Measurements from ENCODE around the gene CDKAL1.
"Not testable (repeated sequence)": the region's sequence is repeated elsewhere in the genome, so short reads cannot be mapped to it uniquely, and the experiment has no call there.

Gene CDKAL1

DNA sequence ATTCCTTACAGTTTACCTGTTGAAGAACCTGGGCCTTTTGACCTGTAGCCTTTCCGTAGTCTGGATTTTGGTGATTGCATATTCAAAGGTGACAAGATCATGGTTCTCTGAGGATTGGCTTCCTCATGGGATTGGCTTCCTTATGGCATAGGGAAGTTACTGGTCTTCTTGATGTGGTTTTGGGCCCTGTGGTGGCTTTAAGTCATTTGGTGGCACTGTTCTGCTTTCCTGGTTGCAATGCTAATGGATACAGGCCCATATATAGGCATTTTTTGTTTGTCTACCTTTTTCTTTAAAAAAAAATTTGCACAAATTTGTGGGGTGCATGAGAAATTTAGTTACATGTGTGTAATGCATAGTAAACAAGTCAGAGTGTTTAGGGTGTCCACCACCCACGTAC is 185.7 kb downstream of the CDKAL1 start:
- DNase-seq (ENCODE audit: low read depth), result no peak
- TF ChIP-seq, protein P1, sequence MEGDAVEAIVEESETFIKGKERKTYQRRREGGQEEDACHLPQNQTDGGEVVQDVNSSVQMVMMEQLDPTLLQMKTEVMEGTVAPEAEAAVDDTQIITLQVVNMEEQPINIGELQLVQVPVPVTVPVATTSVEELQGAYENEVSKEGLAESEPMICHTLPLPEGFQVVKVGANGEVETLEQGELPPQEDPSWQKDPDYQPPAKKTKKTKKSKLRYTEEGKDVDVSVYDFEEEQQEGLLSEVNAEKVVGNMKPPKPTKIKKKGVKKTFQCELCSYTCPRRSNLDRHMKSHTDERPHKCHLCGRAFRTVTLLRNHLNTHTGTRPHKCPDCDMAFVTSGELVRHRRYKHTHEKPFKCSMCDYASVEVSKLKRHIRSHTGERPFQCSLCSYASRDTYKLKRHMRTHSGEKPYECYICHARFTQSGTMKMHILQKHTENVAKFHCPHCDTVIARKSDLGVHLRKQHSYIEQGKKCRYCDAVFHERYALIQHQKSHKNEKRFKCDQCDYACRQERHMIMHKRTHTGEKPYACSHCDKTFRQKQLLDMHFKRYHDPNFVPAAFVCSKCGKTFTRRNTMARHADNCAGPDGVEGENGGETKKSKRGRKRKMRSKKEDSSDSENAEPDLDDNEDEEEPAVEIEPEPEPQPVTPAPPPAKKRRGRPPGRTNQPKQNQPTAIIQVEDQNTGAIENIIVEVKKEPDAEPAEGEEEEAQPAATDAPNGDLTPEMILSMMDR (conservative IDR thresholded peaks at IDR 0.05; ENCODE audit: low read depth, low read length), result no peak
- no peak overlapping the region for H3K4me3 ChIP-seq (ENCODE audit: low read depth, low read length)

DNA sequence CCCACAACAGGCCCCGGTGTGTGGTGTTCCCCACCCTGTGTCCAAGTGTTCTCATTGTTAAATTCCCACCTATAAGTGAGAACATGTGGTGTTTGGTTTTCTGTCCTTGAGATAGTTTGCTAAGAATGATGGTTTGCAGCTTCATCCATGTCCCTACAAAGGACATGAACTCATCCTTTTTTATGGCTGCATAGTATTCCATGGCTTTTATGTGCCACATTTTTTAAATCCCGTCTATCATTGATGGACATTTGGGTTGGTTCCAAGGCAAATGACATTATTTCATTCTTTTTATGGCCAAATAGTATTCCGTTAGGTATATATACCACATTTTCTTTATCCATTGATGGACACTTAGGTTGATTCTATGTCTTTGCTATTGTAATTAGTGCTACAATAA is 186.9 kb downstream of the CDKAL1 start:
- not testable (repeated sequence) for H3K4me3 ChIP-seq (ENCODE audit: low read depth, low read length); DNase-seq (ENCODE audit: low read depth)

DNA sequence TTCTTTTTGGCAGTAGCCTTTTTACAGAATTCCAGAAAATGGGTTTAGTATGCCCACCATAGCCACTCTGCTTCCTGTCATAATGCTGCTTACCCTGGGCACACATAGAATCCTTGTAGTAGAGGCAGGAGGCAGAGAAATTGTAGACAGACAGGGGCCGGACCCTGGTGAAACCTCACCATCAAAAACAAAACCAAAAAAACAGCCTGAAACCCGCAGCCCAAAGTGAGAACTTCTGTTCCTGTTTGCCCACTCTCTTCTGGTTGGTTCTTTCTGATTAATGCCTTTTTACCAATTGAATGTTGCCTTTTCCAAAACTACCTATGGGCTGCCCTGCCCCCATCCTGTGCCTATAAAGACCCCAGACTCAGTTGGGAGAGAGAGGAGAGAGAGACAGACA is 188.2 kb downstream of the CDKAL1 start:
- DNase-seq (ENCODE audit: low read depth), result no peak
- TF ChIP-seq, protein P1 (conservative IDR thresholded peaks at IDR 0.05; ENCODE audit: low read depth, low read length), result no peak
- no peak overlapping the region for H3K4me3 ChIP-seq (ENCODE audit: low read depth, low read length)

DNA sequence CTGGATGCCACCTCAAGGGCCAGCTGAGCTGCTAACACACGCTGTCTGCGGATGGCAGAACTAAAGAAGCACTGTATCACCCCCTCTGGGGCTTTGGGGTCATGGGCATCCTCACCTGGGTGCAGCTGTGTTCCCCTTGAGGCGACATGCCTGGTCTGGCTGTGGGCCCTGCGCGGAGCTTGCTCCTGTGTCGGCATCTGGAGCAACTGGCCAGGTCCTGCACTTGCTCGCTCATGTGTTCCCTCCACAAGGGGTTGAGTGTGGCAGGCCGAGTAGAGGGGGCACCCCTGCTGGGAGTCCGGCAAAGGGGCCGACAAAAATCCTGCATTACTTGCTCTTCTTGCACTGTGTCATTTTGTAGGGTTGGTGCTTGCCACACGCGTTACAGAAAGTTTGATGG is 189.0 kb downstream of the CDKAL1 start:
- DNase-seq (ENCODE audit: low read depth), result no peak
- no peak overlapping the region for H3K4me3 ChIP-seq (ENCODE audit: low read depth, low read length)
- TF ChIP-seq, protein P1 (conservative IDR thresholded peaks at IDR 0.05; ENCODE audit: low read depth, low read length), result no peak

DNA sequence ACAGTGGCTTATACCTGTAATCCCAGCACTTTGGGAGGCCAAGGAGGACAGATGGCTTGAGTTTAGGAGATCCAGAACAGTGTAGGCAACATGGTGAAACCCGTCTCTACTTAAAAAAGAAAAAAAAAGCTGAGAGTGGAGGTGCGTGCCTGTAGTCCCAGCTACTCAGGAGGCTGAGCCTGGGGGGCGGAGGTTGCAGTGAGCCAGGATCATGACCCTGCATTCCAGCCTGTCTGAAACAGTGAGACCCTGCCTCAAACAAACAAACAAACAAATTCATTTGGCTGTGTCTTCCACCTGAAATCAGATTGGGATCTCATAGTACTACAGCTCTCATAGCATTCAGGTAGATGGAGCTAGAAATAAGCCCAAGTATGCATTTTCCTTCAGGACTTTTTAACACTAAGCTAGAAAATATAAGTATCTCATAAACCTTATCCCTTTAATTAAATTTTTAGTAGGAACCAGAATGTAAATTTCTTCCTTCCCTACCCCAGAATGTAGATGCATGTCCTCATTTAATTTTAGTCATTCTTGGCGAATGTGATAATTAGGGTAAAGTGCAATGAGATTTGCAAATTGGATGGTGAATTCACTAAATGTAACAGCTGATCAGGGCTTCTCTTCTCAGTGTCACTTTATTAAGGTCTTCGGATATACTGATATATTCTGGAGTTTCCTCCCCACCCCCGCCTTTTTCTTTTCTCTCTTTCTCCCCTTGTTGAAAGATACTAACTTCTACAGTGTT is 190.4 kb downstream of the CDKAL1 start:
- no peak overlapping the region for H3K4me3 ChIP-seq (ENCODE audit: low read depth, low read length)
- DNase-seq (ENCODE audit: low read depth), result no peak
- TF ChIP-seq, protein P1 (conservative IDR thresholded peaks at IDR 0.05; ENCODE audit: low read depth, low read length), result no peak

DNA sequence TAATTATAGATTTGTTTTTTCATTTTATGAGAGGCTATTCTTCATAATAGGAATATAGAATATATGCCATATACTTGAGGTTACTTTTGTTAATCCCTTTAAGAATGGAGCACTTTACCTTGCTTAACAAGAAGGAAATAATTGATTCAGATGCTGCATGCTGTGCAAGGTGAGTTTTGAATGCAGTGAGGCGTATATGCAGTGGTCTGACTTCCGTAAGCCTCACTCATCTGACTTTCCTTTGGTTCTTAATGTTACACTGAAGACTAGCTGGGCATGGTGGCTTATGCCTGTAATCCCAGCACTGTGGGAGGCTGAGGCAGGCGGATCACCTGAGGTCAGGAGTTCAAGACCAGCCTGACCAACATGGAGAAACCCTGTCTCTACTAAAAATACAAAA is 191.0 kb downstream of the CDKAL1 start:
- not testable (repeated sequence) for H3K4me3 ChIP-seq (ENCODE audit: low read depth, low read length); DNase-seq (ENCODE audit: low read depth)

DNA sequence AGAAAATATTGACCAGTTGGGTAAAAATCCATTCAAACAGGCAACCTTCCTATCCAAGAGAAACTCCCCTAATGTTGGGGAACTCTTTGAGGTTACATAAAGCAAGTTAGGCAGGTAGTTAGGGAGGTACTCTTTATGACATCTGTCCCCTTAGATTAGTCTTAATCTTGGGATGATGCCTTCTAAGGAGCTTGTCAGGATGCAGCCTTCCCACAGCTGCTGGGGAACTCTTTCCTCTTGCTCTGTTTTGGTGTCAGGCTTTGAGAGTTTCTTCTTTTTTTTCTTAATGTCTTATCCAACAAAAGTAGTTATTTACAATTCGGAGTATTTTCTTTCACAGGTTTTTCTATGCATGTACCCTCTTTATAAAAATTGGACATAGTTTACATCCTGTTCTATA is 194.8 kb downstream of the CDKAL1 start:
- TF ChIP-seq, protein P1 (conservative IDR thresholded peaks at IDR 0.05; ENCODE audit: low read depth, low read length), result no peak
- no peak overlapping the region for H3K4me3 ChIP-seq (ENCODE audit: low read depth, low read length)
- no peak for DNase-seq (ENCODE audit: low read depth)

DNA sequence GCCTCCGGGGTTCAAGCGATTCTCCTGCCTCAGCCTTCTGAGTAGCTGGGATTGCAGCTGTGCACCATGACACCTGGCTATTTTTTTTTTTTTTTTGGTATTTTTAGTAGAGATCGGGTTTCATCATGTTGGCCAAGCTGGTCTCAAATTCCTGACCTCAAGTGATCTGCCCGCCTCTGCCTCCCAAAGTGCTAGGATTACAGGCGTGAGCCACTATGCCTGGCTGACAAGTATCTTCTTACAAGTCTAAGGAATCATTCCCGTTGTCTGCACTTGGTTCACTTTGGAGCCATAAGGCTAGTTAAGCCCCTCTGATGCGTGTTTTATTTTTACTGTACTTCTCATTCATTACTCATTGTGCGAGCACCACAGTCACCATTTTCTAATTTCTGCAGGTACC is 198.1 kb downstream of the CDKAL1 start:
- peak; percentile 52 for DNase-seq (ENCODE audit: low read depth)
- H3K4me3 ChIP-seq (ENCODE audit: low read depth, low read length), result not testable (repeated sequence)

DNA sequence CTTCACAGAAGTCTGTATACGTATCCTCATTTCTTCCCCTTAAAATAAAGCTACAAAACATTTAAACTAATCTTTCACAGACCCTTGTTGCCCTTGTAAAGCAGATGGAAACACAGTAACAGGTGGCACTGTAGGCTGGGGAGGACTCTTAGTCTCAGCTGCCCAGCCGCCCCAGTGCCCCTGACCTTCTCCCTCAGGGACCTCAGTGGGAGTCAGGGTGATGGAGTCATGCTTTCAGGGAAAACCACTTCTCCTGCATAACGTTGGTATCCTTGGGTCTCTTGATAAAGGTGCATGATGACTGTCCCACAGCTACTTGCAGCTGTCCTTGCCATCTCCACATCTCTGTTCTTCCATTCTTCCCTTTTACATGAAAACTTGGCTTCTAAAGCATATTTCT is 198.6 kb downstream of the CDKAL1 start:
- no peak for DNase-seq (ENCODE audit: low read depth)
- TF ChIP-seq, protein P1 (conservative IDR thresholded peaks at IDR 0.05; ENCODE audit: low read depth, low read length), result no peak
- no peak overlapping the region for H3K4me3 ChIP-seq (ENCODE audit: low read depth, low read length)

All from choroid plexus epithelial cell (primary cell).